Esophagus muscularis mucosa (tissue), 4 donors: ENCODE results near the gene MSL2.

Experiments used
- EP300 ChIP-seq: sonication (generic); formaldehyde crosslinking; IDR thresholded peaks from one replicate; pipeline ENCODE4 v1.6.1; 2017; ENCODE audit warnings: antibody characterized with exemption
- POLR2A ChIP-seq: fragments of 450-650 bp; IDR thresholded peaks from one replicate; pipeline ENCODE4 v1.6.1; 2017; ENCODE audit warnings: antibody characterized with exemption, moderate library complexity, mild to moderate bottlenecking, low read depth
- POLR2AphosphoS5 ChIP-seq, 2 donors: sonication (generic); formaldehyde crosslinking; IDR thresholded peaks; one replicate each; pipeline ENCODE4 v1.6.1; 2017; ENCODE audit warnings: antibody characterized with exemption in 2 of 2
- TF ChIP-seq, protein P1 (sequence below), 3 experiments: fragments of 200-600 bp in 2 of 3; fragments of 450-650 bp in 1 of 3; sonication (generic) in 2 of 3; IDR thresholded peaks; one replicate each; pipeline ENCODE4 v1.5.1; 2017 to 2019; ENCODE audit warnings: antibody characterized with exemption in 3 of 3, mild to moderate bottlenecking in 2 of 3, moderate library complexity in 1 of 3

- TF ChIP-seq, protein P1, sequence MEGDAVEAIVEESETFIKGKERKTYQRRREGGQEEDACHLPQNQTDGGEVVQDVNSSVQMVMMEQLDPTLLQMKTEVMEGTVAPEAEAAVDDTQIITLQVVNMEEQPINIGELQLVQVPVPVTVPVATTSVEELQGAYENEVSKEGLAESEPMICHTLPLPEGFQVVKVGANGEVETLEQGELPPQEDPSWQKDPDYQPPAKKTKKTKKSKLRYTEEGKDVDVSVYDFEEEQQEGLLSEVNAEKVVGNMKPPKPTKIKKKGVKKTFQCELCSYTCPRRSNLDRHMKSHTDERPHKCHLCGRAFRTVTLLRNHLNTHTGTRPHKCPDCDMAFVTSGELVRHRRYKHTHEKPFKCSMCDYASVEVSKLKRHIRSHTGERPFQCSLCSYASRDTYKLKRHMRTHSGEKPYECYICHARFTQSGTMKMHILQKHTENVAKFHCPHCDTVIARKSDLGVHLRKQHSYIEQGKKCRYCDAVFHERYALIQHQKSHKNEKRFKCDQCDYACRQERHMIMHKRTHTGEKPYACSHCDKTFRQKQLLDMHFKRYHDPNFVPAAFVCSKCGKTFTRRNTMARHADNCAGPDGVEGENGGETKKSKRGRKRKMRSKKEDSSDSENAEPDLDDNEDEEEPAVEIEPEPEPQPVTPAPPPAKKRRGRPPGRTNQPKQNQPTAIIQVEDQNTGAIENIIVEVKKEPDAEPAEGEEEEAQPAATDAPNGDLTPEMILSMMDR (IDR thresholded peaks at IDR 0.05), result no peak
- TF ChIP-seq EP300 (no peak), POLR2AphosphoS5 (IDR thresholded peaks at IDR 0.05) (no peak), POLR2A (no peak)
Observed at GRCh38 chr3:136110481-136110880, 85.7 kb downstream of the MSL2 start.
